HCEC 1CT (cell line): ENCODE results near the gene ARHGEF7.

Experiments
- DNase-seq: peaks from one replicate; pipeline ENCODE4 v3.0.0-alpha.2; 2017

ARHGEF7 gene

DNA sequence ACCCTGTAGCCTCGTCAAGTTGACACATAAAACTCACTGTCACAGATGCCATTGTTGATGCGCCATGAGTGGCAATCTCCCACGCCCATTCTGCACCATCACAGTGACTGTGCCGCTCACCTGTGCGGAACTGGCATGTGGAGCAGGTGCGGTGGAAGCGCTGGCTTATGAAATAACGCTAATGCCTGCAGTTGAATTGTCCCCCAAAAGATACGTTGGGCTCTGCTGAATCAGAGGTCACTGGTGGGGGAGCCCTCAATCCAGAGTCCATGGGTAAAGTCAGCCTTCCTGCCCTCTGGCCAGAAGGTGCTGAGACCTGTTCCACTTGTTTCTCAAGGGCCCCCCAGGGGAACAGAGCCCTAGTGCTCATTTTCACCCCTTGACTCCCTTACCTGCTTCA is 2.9 kb upstream of the ARHGEF7 start:
- no peak for DNase-seq

DNA sequence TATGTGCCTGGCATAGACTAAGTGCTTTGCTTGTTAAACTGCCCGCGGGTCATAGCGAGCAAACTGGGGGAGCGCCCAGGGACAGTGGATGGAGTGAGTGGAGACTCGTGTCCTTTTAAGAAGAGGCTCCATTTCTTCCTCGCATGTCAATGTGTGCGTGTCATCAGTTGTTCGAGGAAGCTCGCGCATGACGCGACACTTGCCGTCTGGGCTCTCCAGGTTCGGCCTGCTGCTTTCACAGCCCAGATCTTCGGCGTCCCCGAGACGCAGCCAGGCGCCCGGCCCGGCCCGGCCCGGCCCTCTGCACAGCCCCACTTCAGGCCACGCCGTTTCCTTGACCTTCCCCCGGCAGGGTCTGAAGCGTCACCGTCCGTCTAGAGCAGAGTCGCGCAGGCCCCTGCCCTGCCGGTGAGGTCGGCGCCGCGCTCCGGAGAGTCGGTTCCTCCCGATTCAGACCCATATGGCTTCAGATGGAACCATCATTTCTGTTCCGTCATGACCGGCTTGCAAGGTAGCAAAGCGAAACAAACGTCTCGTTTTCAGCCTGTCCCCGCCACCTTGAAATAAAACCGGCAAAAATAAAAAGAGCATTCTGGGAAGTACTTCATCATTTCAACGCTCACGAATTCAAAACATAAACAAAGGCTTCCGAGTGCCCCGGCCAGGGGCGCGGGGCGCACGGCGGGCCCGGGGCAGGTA is 599 bp upstream of the ARHGEF7 start:
- DNase-seq: no peak

DNA sequence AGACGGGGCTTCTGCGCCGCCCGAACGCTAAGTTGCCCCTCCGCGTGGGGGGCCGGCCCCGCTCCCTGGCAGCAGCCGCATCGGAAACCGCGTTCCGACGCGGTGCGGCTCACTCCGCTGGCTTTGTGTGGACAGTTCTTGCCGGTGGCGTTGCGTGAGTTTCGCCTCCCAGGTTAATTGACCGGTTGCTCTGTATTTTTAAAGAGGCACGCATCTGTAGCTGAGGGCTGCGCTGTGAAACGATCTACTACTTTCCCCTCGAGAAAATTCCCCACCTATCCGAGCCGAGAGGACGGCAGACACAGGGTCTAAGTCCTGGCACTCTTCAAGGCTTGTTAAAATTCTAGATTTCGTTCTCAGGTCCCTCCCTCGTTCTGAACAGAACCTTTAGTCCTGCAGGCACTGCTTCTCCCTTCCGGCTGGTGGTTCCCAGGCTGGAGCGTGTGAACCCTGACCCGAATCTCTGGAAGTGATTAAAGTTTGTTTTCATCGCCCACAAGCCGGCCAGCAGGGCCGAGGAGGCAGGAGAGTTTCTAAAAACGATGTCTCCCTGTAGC is 933 bp downstream of the ARHGEF7 start:
- peak; percentile 73 for DNase-seq

DNA sequence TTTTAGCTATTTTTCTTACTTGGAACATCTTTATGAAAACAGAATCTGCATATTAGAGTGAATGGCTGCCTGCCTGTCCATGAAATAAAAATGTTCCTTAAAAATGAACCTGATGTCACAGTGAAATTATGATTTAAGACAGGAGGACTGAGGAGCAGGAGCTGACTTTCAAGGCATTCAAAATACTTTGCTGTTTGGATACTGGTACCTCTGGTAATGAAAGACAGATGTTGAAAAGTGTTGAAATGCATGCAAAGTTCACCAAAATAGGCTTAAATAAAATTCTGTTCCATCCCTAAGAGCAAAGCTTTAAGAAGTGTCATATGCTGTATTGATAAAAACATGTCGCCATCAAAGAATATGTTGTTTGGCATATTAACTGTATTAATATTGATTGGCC is 1.7 kb downstream of the ARHGEF7 start:
- no peak for DNase-seq

DNA sequence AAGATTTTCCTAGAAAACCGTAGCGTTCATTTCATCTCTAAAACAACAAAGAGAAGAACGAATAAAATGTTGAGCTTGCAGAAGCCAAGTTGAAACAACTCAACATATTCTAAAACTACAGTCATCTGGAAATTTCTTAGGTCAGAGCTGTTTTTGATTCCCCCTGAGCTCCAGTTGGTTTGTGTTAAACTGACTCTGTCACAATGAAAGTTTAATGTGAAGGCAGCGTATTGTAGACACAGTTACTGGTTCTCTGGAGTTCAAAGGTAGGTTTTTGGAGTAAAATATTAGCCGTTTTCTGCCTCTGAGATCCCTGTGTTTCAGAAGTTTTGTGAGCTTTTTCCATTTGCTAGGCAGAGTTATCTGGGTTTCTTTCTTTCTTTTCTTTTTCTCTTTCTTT is 2.2 kb downstream of the ARHGEF7 start:
- no peak for DNase-seq

DNA sequence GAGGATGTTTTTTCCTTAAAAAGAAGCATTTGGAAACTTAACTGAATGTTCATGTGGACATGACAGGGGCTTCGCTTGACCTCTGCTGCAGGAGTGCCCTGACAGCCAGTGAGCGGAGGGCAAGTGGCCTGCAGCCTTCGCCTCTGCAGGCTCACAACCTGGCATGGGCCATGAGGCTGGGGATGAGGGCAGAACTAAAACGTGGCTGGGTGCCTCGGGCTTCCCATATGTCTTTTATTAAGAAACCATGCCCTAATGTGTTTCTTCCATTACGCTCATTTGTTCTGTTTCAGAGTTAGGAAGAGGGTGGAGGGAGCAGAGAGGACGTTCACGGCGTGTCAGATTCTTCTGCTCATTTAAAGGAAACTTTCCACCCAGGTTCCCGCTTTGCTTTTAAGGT is 2.9 kb downstream of the ARHGEF7 start:
- DNase-seq: no peak

DNA sequence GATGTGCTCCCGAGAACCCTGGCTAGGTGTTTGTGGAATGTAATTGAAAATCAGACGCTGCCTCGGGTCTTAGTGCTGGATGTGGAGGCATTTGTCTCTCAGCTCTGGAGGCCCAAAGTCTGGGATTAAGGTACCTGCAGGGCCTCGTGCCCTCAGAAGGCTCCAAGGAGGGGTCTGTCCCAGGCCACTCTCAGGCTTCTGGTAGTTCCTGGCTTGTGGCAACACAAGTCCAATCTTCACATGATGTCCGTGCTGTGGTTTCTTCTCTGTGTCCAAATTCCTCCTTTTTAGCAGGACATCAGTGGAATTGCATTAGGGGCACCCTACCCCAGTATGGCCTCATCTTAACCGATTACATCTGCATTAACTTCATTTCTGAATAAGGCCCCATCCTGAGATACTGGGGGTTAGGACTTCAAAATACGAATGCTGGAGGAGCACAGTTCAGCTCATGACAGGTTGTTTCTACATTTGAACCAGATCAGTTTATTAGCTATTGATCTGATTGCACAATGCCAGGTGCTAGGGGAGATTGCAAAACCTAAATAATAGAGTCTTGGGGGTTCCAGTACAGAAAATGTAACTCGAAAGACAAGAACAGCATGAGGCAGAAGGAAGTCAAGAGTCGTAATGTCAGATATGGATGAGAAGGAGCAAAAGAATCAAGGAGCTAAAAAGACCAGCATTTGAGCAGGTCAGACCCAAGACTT is 3.9 kb downstream of the ARHGEF7 start:
- DNase-seq: no peak

DNA sequence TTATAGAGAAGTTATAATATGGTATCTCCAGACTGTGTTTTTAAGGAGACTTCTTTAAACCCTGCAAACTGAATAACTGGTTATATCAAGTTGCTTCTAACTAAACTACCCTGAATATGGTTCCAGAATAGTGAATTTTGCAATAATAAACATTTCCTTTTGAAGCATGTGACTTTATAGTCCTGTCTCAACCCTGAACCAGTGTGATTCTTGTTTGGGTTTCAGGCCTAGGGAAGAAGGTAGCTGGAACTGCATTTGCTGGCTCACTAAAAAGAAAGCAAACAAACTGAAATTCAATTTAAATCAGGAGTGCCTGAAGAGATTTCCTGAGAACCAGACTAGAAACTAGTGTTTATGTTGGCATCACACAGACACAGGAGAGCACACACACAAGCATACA is 4.9 kb downstream of the ARHGEF7 start:
- no peak for DNase-seq

DNA sequence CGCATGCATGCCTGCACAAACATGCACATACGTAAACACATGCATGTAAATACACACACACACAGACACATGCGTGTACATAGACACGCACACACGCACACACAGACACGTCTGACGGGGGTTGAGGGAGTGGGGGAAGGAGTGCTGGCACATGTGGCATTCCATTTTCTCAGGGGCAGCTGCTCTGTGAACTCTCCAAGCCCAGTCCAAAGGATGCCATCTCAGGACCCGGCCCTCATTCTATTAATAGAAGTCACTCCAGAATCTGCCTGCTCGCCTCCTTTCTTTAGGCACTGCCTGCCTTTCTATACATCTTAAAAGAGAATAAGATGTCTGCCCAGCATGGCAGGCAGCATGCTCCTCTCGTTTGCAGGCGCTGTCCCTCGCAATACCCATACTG is 5.3 kb downstream of the ARHGEF7 start:
- DNase-seq: no peak

DNA sequence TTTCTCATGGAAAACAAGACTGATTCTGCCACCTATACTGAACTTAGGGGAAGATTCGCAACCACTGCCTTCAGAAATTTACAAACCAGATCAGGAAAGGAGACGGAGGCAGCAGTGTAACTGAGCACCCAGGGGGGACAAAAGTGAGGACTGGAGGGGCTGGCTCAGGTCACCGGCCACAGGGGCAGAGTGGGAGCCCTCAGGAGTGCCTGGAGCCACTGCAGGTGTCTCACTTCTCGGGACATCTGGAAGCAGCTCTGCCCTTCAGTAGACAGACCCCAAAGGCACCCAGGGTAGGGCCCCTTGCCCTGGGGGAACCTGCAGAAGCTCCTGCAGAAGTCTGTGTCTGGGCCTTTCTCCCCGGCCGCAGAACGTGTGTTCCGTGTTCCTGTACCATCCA is 5.8 kb downstream of the ARHGEF7 start:
- no peak for DNase-seq

DNA sequence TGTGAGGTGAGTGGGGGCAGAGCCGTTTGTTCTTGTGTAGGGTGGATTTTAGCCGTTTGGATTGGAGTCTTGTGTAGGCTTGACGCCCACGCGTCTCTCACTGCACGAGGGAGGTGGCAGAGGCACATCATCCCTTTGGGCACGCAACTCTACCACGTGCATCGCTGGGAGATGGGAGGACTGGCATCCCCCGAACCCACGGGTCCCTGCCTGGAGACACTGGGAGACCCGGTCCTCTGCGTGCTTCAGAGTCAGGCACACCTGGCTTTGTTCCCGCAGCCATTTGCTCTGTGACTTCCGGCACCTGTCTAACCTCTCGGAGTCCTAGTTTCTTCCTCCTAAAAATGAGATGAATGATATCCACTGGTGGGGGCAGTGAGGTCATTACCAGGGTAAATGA is 6.4 kb downstream of the ARHGEF7 start:
- DNase-seq: no peak

DNA sequence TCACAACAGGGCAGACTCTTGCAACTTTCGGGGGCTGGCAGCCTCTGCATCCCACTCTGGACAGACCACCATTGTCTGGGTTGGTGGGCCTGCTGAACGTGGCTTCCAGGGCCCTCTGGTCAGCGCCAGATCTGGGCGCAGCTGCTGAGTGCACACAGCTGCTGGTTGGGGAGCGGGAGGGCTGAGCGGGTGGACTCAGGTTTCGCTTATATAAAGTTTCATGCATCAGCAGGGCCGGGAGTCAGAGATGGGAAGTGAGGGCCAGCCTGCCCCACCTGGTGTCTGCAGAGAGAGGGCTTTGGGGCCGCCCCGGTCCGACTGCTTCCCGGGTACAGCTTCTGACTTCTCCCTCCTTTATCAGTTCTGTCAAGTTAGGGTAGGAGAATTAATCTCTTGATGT is 6.9 kb downstream of the ARHGEF7 start:
- DNase-seq: no peak

DNA sequence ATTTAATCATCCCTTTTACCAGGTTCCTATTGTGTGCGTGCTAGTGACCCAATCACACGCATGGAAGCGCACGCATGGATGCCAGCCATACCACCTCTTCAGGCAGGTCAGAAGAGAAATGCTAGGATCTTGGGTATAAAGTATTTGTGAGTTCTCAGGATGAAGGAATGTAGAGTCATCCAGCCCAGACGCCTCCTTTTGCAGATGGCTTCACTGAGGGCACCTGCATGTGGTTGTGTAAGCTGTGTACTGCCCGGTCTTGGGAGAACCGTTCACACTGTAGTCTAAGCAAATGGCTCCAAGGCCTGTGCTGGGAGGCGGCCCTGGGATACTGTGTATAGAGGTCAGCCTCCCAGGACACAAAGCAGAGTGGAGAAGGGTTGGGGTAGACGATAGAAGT is 7.5 kb downstream of the ARHGEF7 start:
- no peak for DNase-seq

DNA sequence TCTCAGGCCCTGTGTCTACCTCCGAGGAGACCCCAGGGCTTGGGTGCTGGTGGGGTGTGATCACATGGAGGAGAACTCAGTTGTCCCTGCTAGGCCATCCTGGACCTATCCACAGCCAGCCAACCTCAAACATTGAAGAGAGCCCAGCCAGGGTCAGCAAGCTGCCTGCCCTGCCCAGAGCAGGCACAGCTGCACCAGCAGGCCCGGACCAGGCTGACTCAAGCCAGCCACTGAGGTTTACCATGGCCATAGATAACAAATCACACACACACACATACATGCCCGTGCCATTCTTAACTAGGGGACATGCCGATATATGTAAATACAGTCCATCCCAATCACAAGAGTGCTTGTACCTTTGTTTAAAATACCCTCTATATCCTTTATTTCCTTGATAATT is 8.1 kb downstream of the ARHGEF7 start:
- DNase-seq: no peak

DNA sequence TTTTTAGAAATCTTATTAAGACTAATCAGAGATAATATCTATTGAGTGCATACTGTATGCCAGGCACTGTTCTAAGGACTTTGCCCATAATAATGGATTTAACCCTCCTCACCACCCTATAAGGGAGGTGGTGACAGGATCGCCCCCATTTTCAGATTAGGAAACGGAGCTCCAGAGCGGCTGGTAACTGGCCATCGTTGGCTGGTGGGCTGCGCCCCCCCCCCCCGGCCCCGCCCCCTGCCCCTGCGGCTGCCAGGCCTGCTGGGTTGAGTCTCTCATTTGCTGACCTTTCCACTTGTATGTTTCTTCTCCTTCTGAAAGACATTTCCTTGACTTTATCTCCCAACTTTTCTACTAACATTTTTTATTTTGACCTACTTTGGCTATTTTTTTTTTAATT is 8.5 kb downstream of the ARHGEF7 start:
- no peak for DNase-seq

DNA sequence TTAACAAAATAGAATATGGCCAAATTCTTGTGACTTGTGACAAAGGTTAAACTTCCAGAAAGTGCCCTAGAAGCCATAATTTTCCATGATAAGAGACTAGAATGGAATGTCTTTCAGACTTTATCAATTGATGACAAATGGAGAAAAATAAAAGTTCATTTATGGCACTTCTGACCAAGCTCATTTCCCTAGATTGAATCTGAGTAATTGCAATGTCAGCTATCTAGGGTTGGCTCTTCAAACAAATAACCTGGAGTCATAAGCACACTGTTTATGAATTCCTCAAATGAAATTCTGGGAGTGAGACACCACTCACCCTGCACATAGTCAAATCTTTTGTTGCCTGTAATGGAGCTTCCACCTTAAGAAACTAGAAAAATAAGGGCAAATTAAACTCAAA is 11.4 kb downstream of the ARHGEF7 start:
- no peak for DNase-seq

DNA sequence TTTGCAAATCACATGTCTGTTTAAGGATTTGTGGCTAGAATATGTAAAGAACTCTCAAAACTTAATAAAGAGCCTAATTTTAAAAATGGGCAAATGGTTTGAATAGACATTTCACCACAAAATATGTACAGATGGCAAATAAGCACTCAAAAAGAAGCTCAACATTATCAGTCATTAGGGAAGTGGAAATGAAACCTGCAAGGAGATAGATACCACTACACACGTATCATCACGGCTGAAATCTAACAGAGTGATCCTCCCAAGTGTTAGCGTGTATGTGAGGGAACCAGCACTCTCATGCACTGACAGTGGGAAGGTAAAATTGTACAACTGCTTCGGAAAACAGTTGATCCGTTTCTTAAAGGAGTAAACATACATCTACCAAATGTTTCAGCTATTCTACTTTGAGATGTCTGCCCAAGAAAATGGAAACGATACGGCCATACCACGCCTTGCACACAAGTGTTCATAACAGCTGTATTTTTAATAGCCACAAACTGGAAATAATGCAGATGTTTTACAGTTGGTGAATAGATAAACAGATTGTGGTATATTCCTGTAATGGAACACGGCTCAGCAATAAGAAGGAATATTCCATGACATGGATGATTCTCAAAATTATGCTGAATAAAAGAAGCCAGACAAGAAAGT is 14.5 kb downstream of the ARHGEF7 start:
- DNase-seq: no peak

DNA sequence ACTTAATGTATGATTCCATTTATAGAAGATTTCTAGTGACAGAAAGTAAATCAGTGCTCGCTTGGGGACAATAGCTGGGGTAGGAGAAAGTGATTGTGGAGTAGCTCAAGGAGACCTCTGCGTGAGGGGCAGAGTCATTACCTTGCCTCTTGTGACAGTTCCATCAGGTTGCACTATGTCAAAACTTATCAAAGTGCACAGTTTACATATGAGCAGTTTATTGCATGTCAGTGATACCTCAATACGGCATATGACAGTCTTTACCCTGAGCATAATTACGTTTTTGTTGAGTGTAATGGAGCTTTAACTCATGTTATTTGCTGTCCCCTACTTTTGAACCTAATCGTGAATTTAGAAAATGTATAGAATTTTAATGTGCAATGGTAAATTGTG is 15.0 kb downstream of the ARHGEF7 start:
- no peak for DNase-seq

DNA sequence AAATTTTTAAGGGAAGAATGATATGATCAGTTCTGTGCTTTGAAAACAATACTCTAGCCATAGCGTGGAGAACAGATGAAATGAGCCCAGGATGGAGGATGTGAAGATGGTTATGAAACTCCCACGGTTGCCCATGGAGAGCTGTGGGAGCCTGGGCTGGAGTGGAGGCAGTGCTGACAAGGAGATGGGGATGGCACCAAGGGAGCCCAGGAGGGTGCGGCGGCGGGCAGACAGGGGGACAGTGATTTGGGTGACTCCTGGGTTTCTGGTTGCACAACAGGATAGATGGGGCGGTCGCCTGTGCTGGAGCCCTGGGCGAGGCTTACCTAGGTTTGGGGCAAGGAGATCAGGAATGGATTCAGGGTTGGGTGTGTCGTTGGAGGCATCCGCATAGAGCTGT is 15.9 kb downstream of the ARHGEF7 start:
- DNase-seq: no peak

DNA sequence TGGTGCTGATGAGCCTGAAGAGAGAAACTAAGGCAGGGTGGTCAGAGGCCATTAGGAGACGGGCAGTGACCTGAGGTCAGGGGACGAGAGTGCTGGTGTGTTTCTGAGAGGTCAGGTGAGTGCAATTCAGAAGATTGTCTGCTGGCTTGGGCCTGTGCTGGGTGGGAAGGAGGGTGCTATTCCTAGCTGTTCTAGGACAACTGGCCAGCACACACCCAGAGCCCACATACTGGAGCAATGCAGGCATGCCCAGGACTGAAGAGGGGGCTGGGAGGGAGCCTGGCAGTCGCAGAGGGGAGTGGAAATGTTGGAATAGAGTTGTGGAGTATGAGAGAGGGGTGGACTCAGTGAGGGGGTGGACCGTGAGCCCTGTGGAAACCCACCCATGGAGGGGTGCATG is 16.5 kb downstream of the ARHGEF7 start:
- no peak for DNase-seq

DNA sequence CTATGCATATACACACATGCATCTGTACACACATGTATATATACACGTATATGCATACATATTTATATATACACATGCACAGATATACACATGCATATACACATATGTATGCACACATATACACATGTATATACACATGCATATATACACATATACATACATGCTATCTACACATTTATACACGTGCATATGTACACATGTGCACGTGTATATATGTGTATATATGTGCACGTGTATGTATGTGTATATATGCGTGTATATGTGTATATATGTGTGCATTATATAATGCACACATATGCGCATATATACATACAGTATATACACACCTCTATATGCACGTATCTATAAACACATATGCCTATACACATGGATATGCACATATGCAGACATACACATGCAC is 17.8 kb downstream of the ARHGEF7 start:
- no peak for DNase-seq

DNA sequence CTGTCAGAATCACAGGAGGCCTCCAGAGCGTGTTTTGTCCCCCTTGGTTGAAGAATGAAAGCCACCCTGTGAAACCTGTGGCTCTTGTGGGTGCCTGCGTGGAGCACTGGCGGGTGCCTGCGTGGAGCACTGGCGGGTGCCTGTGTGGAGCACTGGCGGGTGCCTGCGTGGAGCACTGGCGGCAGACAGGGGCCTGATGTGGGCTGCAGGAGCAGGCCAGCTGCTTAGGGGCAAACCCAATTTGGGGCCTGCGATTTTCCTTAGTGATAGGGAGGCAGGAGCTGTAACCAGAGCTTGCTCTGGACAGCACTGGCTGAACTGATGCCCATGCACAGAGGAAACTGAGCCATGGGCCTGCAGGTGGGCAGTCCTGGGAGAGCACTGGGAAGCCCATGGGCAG is 24.3 kb downstream of the ARHGEF7 start:
- no peak for DNase-seq

DNA sequence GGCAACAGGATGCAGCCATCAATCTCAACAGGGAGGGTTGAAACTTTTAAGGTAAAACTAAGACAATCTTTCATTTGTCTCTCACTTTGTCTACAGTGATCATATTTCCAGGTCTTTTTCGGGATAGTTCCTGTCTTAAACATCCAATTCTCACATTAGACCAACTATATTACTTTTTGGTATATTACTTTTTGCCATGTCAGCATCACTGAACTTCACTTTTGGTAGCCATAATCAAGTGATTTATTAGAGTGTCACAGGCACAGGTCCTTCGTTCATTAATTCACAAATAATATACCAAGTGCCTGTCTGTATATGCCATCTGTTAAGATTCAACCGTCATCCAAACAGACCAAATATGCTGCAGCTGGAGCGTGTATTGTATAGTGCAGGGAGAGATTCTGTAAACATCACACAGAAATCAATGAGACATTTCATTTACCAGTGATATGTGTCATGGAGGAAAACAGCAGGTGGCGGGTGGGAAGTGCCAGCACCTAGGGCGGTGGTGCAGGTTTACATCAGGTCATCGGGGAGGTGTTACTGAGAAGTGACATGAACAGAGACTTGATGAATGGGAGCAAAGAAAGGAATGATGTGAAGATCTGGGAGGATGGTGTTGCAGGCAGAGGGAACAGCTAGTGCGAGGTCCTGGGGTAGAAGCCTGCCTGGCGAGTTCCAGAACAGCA is 24.9 kb downstream of the ARHGEF7 start:
- no peak for DNase-seq
